ENCODE data around the gene LACTBL1. TPM values are rescaled to one million over a fixed set of nuclear protein-coding genes. Genes with fewer than 3 reads are reported as not detected.
"Not testable (repeated sequence)": the region's sequence is repeated elsewhere in the genome, so short reads cannot be mapped to it uniquely, and the experiment has no call there.

LACTBL1 gene
- total and polyA plus RNA-seq, 2 donors (not counting 1 experiment from before 2014, with no cell fraction given), result not detected

DNA sequence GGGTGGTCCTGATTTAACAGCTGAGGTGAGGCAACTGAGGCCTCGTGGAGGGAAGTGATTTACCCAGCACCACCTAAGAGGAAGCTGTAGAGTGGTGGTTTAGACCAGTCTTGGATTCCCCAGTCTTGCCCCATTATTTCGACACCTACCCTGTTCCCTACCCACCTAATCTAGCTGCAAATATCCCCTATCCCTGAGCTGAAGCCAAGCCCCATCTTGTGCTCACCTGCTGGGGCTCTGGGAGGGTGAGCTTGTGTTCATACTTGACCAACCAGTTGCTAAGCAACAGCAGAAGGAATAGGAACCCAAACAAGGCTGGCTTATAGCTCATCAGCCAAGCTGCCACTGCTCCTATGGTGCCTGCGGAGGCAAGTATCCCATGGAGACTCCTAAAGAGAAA is 41.0 kb upstream of the LACTBL1 start:
- TF ChIP-seq, protein P1, sequence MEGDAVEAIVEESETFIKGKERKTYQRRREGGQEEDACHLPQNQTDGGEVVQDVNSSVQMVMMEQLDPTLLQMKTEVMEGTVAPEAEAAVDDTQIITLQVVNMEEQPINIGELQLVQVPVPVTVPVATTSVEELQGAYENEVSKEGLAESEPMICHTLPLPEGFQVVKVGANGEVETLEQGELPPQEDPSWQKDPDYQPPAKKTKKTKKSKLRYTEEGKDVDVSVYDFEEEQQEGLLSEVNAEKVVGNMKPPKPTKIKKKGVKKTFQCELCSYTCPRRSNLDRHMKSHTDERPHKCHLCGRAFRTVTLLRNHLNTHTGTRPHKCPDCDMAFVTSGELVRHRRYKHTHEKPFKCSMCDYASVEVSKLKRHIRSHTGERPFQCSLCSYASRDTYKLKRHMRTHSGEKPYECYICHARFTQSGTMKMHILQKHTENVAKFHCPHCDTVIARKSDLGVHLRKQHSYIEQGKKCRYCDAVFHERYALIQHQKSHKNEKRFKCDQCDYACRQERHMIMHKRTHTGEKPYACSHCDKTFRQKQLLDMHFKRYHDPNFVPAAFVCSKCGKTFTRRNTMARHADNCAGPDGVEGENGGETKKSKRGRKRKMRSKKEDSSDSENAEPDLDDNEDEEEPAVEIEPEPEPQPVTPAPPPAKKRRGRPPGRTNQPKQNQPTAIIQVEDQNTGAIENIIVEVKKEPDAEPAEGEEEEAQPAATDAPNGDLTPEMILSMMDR (conservative IDR thresholded peaks at IDR 0.05 in 1 of 2, IDR thresholded peaks at IDR 0.05 in 1 of 2; ENCODE audit: low read depth in 1 of 2, low read length in 2 of 2), result no peak
- H4K20me1 ChIP-seq (ENCODE audit: control insufficient read depth, extremely low read depth, insufficient read depth, low read length), result no peaks in the 10 kb centered on the region
- no peaks in the 10 kb centered on the region for H3K4me1 ChIP-seq (ENCODE audit: control insufficient read depth, extremely low read depth, insufficient read depth, low read length)
- no peak overlapping the region for H3K27ac ChIP-seq (ENCODE audit: insufficient read depth, low read length)
- no peak for DNase-seq (ENCODE audit: low read depth in 2 of 2)
- no peak overlapping the region for H3K4me3 ChIP-seq (replicated peaks in 1 of 4; ENCODE audit: control extremely low read depth in 1 of 4, insufficient read depth in 1 of 4, low read depth in 3 of 4, low read length in 4 of 4)
- H3K79me2 ChIP-seq (ENCODE audit: control insufficient read depth, insufficient read depth, low read length), result no peaks in the 10 kb centered on the region
- H3K27me3 ChIP-seq (ENCODE audit: control insufficient read depth, insufficient read depth, low read length), result no peaks in the 10 kb centered on the region
- no peaks in the 10 kb centered on the region for H3K36me3 ChIP-seq (ENCODE audit: control insufficient read depth, insufficient read depth, low read length)
- no peaks in the 10 kb centered on the region for H3K9me3 ChIP-seq (ENCODE audit: control insufficient read depth, insufficient read depth, low read depth, low read length)
- H2AFZ ChIP-seq (ENCODE audit: low read length), result no peak overlapping the region
- no peak overlapping the region for H3K4me2 ChIP-seq (ENCODE audit: extremely low read depth, insufficient read depth, low read length)
- no peak overlapping the region for H3K9ac ChIP-seq (ENCODE audit: insufficient read depth, low read length)

DNA sequence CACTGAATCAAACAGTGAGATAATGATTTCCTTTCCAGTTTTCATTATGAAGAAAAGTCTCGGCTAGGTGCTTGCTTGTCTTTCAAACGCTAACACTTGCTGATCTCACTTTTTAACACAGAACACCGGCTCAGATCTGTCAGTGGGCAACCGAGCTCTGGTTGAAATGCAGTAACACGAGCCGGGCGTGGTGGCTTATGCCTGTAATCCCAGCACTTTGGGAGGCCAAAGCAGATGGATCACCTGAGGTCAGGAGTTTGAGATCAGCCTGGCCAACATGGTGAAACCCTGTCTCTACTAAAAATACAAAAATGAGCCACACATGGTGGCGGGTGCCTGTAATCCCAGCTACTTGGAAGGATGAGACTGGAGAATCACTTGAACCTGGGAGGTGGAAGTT is 37.4 kb upstream of the LACTBL1 start:
- not testable (repeated sequence) for DNase-seq (ENCODE audit: low read depth in 2 of 2); H3K9me3 ChIP-seq (ENCODE audit: control insufficient read depth, insufficient read depth, low read depth, low read length); H3K27ac ChIP-seq (ENCODE audit: insufficient read depth, low read length)

DNA sequence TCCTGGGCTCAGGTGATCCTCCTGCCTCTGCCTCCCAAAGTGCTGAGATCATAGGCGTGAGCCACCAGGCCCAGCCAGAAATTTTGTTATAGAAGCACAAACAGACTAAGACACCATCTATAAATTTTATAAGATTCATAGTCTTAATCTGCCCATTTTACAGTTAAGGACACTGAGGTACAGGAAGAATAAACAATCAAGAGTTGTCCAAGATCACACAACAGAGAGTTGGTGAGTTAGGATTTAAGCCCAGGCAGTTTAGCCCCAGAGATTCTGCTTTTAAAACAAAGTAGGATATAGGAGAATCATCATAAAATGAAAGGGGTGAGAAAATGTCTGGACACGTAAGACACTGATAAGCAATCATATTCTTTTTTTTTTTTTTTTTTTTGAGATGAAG is 36.2 kb upstream of the LACTBL1 start:
- no peak for DNase-seq (ENCODE audit: low read depth in 2 of 2)
- H3K4me1 ChIP-seq (ENCODE audit: control insufficient read depth, extremely low read depth, insufficient read depth, low read length), result no peaks in the 10 kb centered on the region
- H3K4me3 ChIP-seq (replicated peaks in 1 of 4; ENCODE audit: control extremely low read depth in 1 of 4, insufficient read depth in 1 of 4, low read depth in 3 of 4, low read length in 4 of 4), result no peak overlapping the region
- no peak overlapping the region for H3K4me2 ChIP-seq (ENCODE audit: extremely low read depth, insufficient read depth, low read length)
- no peak overlapping the region for H2AFZ ChIP-seq (ENCODE audit: low read length)
- no peaks in the 10 kb centered on the region for H3K36me3 ChIP-seq (ENCODE audit: control insufficient read depth, insufficient read depth, low read length)
- H3K27ac ChIP-seq (ENCODE audit: insufficient read depth, low read length), result no peak overlapping the region
- no peak overlapping the region for H3K9ac ChIP-seq (ENCODE audit: insufficient read depth, low read length)
- H3K9me3 ChIP-seq (ENCODE audit: control insufficient read depth, insufficient read depth, low read depth, low read length), result no peaks in the 10 kb centered on the region
- no peak for TF ChIP-seq EZH2 (IDR thresholded peaks at IDR 0.05; ENCODE audit: low read length, missing control alignments)
- TF ChIP-seq, protein P1 (conservative IDR thresholded peaks at IDR 0.05 in 1 of 2, IDR thresholded peaks at IDR 0.05 in 1 of 2; ENCODE audit: low read depth in 1 of 2, low read length in 2 of 2), result no peak
- H3K27me3 ChIP-seq (ENCODE audit: control insufficient read depth, insufficient read depth, low read length), result no peaks in the 10 kb centered on the region
- no peaks in the 10 kb centered on the region for H3K79me2 ChIP-seq (ENCODE audit: control insufficient read depth, insufficient read depth, low read length)
- no peaks in the 10 kb centered on the region for H4K20me1 ChIP-seq (ENCODE audit: control insufficient read depth, extremely low read depth, insufficient read depth, low read length)

More for the DNA sequence above, 37.4 kb upstream of the LACTBL1 start:
- not testable (repeated sequence) for H3K4me3 ChIP-seq (replicated peaks in 1 of 4; ENCODE audit: control extremely low read depth in 1 of 4, insufficient read depth in 1 of 4, low read depth in 3 of 4, low read length in 4 of 4); H3K27me3 ChIP-seq (ENCODE audit: control insufficient read depth, insufficient read depth, low read length); H3K4me1 ChIP-seq (ENCODE audit: control insufficient read depth, extremely low read depth, insufficient read depth, low read length); H4K20me1 ChIP-seq (ENCODE audit: control insufficient read depth, extremely low read depth, insufficient read depth, low read length); H3K9ac ChIP-seq (ENCODE audit: insufficient read depth, low read length); H2AFZ ChIP-seq (ENCODE audit: low read length); H3K4me2 ChIP-seq (ENCODE audit: extremely low read depth, insufficient read depth, low read length); H3K36me3 ChIP-seq (ENCODE audit: control insufficient read depth, insufficient read depth, low read length); H3K79me2 ChIP-seq (ENCODE audit: control insufficient read depth, insufficient read depth, low read length)
